Anterior cingulate cortex (tissue), 58 donors: ENCODE results near the gene MBNL1.
A peak's percentile ranks its signal among the peaks of the same experiment; 100 is the strongest.

Source experiments
- DNase-seq, 58 donors: peaks; one replicate each; lab custom pipeline; 2025; lab: John Stamatoyannopoulos, UW

The MBNL1 gene

GRCh38 chr3:152293347-152294006, 24.7 kb downstream of the MBNL1 start:
- no peak for DNase-seq

GRCh38 chr3:152295344-152295743, 26.6 kb downstream of the MBNL1 start:
- no peak for DNase-seq

GRCh38 chr3:152295806-152296205, 27.1 kb downstream of the MBNL1 start:
- DNase-seq, result no peak

GRCh38 chr3:152296382-152296781, 27.7 kb downstream of the MBNL1 start:
- DNase-seq, result no peak

GRCh38 chr3:152296971-152297370, 28.2 kb downstream of the MBNL1 start:
- no peak for DNase-seq

- peak in 40 of 58 donors; percentile 4 to 85 (median 37) for DNase-seq
These were observed 29.9 kb downstream of the MBNL1 start for GRCh38 chr3:152298393-152299248.

- DNase-seq, result peak in 12 of 58 donors; percentile 2 to 65 (median 12)
These were observed 30.7 kb downstream of the MBNL1 start for GRCh38 chr3:152299249-152299976.

GRCh38 chr3:152300029-152300731, 31.5 kb downstream of the MBNL1 start:
- no peak for DNase-seq

GRCh38 chr3:152301745-152302181, 33.0 kb downstream of the MBNL1 start:
- no peak for DNase-seq

GRCh38 chr3:152302521-152303021, 33.8 kb downstream of the MBNL1 start:
- peak in 9 of 58 donors; percentile 1 to 33 (median 16) for DNase-seq

- no peak for DNase-seq
These were observed 35.4 kb downstream of the MBNL1 start for GRCh38 chr3:152304160-152304559.

GRCh38 chr3:152305075-152305474, 36.3 kb downstream of the MBNL1 start:
- DNase-seq, result no peak

- DNase-seq, result no peak
These were observed 39.2 kb downstream of the MBNL1 start for GRCh38 chr3:152307829-152308474.

GRCh38 chr3:152308475-152308844, 39.7 kb downstream of the MBNL1 start:
- no peak for DNase-seq

- no peak for DNase-seq
These were observed 40.3 kb downstream of the MBNL1 start for GRCh38 chr3:152309031-152309430.

- no peak for DNase-seq
These were observed 41.0 kb downstream of the MBNL1 start for GRCh38 chr3:152309535-152310307.

GRCh38 chr3:152313430-152313829, 44.7 kb downstream of the MBNL1 start:
- DNase-seq, result no peak

GRCh38 chr3:152313914-152314313, 45.2 kb downstream of the MBNL1 start:
- DNase-seq, result no peak
